BLaER1 (cell line): ENCODE measurements around the gene MPP3.

Experiments used
- H3K27ac ChIP-seq: shearing (Covaris generic); formaldehyde crosslinking; 2 replicates; pipeline ENCODE4 v1.8.1; 2022
- H3K27me3 ChIP-seq: shearing (Covaris generic); formaldehyde crosslinking; 2 replicates; pipeline ENCODE4 v1.8.1; 2022
- H3K36me3 ChIP-seq: shearing (Covaris generic); formaldehyde crosslinking; 2 replicates; pipeline ENCODE4 v1.8.1; 2022
- H3K4me1 ChIP-seq: shearing (Covaris generic); formaldehyde crosslinking; 2 replicates; pipeline ENCODE4 v1.8.1; 2022
- H3K4me2 ChIP-seq: shearing (Covaris generic); formaldehyde crosslinking; 2 replicates; pipeline ENCODE4 v1.8.1; 2022
- H3K4me3 ChIP-seq: shearing (Covaris generic); formaldehyde crosslinking; 2 replicates; pipeline ENCODE4 v1.8.1; 2022
- H3K9ac ChIP-seq: shearing (Covaris generic); formaldehyde crosslinking; 2 replicates; pipeline ENCODE4 v1.8.1; 2022
- H3K9me3 ChIP-seq: shearing (Covaris generic); formaldehyde crosslinking; 2 replicates; pipeline ENCODE4 v1.8.1; 2022
- H4K20me1 ChIP-seq: shearing (Covaris generic); formaldehyde crosslinking; 2 replicates; pipeline ENCODE4 v1.8.1; 2022
- Cebpa-rat ChIP-seq: shearing (Covaris generic); IDR thresholded peaks from 2 replicates; pipeline ENCODE4 v1.8.1; 2022

Gene MPP3

DNA sequence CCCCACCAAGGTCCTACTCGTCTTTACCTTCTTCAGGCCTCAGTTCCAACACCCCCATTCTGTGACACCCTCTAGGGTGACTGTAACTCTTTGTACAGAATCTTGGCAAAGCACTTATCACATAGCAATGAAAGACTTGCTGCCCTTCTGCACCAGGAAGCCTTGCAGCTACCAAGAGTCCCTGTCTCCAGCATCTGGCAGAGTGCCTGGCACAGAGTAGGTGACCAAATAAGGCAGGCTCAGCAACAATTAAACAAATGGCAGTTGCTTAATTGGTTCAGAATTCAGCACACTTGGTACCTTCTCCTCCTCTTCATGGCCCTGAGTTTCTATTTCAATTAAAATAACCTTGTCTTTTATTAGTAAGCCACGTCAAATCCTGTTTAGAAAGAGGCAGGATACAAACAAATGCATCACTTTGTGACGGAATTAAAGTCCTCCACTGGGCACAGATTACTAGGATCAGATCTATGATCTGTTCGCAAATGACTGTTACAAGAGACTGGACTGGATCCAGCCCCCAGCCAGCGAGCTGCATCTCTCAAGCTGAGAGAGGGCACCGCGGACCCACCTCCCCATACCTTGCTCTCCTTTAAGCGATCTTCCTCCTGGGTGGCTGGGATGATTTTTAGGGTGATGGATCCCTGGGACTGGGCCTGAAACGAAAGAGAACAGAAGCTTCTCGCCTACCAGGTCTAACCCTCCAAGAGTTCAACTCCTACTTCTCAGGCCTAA lies 9.4 kb downstream of the MPP3 start:
- H3K4me1 ChIP-seq, result no peaks in the 10 kb centered on the region
- no peak overlapping the region for H3K9ac ChIP-seq
- no peaks in the 10 kb centered on the region for H3K27me3 ChIP-seq
- no peak for TF ChIP-seq Cebpa-rat
- no peak overlapping the region for H3K4me2 ChIP-seq
- no peaks in the 10 kb centered on the region for H4K20me1 ChIP-seq
- no peaks in the 10 kb centered on the region for H3K9me3 ChIP-seq
- no peak overlapping the region for H3K27ac ChIP-seq
- H3K36me3 ChIP-seq, result peaks cover 19% of the 10 kb centered on the region; the same call in 1 of the 2 replicates
- no peak overlapping the region for H3K4me3 ChIP-seq

DNA sequence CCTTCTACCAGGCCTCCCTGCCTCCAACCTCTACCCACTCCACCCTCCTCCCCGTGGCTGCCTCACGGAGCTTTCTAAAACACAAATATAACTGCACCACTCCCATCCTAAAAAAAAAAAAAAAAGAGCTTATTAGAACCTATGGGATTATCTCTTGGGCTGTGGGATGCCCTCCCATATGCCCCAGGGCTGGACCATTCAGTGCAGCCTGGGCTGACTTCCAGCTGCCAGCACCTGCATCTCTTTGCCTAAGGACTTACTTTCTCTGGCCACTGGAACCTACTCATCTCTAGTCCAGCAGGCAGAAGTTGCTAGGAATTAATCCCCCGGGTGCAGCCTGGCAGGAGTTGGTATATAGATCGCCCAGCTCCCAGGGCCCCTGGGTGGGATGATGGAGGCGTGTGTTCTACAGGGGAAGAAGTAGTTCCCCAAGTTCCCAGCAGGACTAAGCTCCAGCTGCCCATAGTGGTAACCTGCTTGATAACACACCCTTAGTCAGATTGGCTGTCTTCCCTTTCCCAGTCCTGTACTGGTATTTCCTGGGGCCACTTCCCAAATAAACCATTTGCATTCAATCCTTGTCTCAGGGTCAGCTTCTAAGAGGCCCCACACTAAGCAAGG lies 10.3 kb downstream of the MPP3 start:
- Histone ChIP-seq H3K9me3 (no peaks in the 10 kb centered on the region), H4K20me1 (no peaks in the 10 kb centered on the region), H3K9ac (no peak overlapping the region), H3K27me3 (no peaks in the 10 kb centered on the region), H3K4me3 (no peak overlapping the region), H3K4me1 (no peaks in the 10 kb centered on the region), H3K36me3 (peaks cover 18% of the 10 kb centered on the region; the same call in 1 of the 2 replicates), H3K4me2 (no peak overlapping the region), H3K27ac (no peak overlapping the region)
- no peak for TF ChIP-seq Cebpa-rat

DNA sequence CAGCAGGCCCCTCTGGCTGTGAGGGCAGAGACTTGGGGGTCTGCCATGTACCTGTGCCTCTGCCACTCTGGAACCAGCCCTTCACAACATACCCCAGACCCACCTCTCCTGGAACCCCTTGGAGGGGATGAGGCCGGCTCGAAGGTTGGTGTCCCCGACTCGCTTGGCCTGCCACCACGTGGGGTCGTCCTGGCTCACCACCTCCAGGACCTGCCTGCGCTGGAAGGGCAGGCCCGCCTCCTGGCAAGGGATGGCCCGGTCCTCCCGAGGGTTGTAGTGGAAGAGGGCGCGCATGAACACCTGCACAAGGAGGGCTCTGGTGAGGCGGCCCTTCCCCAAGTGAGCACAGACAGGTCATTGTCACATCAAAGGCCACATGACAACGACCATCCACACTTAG lies 12.2 kb downstream of the MPP3 start:
- Histone ChIP-seq H3K9me3 (no peaks in the 10 kb centered on the region), H3K4me2 (no peak overlapping the region), H3K27ac (no peak overlapping the region), H3K9ac (no peak overlapping the region), H4K20me1 (no peaks in the 10 kb centered on the region), H3K4me1 (no peaks in the 10 kb centered on the region), H3K27me3 (no peaks in the 10 kb centered on the region), H3K36me3 (peaks cover 11% of the 10 kb centered on the region; the same call in 1 of the 2 replicates), H3K4me3 (no peak overlapping the region)
- no peak for TF ChIP-seq Cebpa-rat

DNA sequence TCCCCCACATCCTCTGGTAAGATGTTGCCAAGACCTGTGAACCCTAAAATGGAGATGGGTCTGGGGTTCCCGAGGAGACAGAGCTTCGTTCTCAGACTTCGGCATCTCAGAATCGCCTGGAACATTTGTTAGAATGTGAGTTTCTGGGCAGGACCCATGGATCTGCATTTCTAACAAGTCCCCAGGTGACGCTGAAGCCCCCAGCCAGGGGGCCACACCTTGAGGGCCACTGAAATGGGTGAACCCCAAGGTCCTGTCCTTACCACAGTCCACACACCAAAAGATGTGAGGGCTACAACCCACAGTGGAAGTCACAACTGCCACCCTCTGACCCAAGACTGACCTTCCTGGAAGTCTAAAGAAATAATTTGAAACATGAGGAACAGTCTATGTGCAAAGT lies 14.0 kb downstream of the MPP3 start:
- no peak overlapping the region for H3K4me2 ChIP-seq
- H3K9ac ChIP-seq, result no peak overlapping the region
- H3K27me3 ChIP-seq, result no peaks in the 10 kb centered on the region
- H3K27ac ChIP-seq, result no peak overlapping the region
- TF ChIP-seq Cebpa-rat, result no peak
- H4K20me1 ChIP-seq, result no peaks in the 10 kb centered on the region
- H3K4me3 ChIP-seq, result no peak overlapping the region
- H3K36me3 ChIP-seq, result peaks cover 6% of the 10 kb centered on the region; the same call in 1 of the 2 replicates
- no peaks in the 10 kb centered on the region for H3K9me3 ChIP-seq
- no peaks in the 10 kb centered on the region for H3K4me1 ChIP-seq

DNA sequence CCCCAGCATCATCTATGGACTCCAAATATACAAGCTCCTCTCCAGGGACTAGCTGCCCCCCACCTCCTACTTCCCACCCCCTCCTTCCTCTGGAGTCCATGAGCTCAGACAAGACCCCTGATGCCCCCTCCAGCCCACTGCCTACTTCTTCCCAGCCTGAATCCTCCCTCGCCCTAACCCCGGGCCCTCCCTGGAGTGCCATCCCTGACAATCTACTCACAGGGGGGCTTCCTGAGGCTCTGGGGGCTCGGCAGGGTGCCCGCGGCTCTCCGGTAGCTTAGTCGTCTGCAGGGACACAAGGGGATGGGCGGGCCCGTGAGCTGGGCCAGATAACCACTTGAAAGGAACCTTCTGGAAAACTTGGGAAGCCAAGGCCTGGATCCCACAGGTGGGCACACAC lies 15.1 kb downstream of the MPP3 start:
- Histone ChIP-seq H3K9ac (no peak overlapping the region), H3K36me3 (peaks cover 13% of the 10 kb centered on the region), H3K4me1 (no peaks in the 10 kb centered on the region), H3K9me3 (no peaks in the 10 kb centered on the region), H3K4me3 (no peak overlapping the region), H4K20me1 (no peaks in the 10 kb centered on the region), H3K27me3 (no peaks in the 10 kb centered on the region), H3K4me2 (no peak overlapping the region), H3K27ac (no peak overlapping the region)
- TF ChIP-seq Cebpa-rat, result no peak

DNA sequence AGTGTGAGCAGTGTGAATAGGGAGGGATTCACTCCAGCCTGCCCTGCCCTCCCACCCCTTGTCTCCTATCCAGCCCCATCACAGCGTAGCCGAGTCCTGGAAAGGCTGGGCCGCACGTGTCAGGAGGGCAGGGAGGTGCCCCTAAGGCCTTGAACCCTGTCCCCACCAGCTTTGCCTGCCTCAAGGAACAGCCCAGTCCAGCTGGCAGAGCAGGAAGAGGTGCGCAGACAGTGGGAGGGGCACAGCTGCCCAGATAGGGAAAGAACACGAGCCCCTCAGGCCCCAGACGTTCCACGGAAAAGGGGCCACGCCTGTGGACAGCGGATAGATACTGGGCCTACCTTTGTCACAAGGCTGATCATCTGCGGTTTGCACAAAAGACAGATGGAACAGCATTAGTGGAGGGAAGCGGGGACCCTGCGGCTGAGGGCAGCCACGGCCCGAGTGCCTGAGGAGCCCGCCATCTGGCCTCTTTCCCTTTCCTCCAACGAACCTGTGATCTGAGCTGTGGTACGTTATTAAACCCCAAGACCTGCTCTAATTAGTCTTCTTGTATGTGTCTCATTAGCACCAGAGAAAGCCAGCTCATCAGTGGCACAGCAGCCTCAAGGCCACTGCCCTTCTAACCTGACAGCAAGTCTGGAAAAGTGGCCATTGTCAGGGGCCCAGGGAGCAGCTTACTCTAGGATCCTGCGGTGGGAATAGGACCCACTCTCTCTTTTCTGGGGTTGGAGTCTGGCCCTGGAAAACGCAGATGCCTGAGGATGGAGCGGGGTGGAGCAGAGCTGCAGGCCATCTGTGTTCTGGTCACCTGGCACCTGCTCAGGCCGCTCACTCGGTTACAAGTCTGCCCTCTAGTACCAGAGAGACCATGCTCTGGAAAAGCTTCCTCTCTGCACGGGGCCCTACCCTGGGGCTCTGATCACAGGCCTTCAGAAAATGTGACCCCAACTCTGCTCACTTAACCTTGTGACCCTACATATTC lies 16.3 kb downstream of the MPP3 start:
- no peaks in the 10 kb centered on the region for H4K20me1 ChIP-seq
- H3K4me1 ChIP-seq, result no peaks in the 10 kb centered on the region
- H3K4me3 ChIP-seq, result no peak overlapping the region
- H3K27me3 ChIP-seq, result no peaks in the 10 kb centered on the region
- H3K36me3 ChIP-seq, result peaks cover 13% of the 10 kb centered on the region
- H3K9ac ChIP-seq, result no peak overlapping the region
- TF ChIP-seq Cebpa-rat, result no peak
- no peak overlapping the region for H3K27ac ChIP-seq
- no peaks in the 10 kb centered on the region for H3K9me3 ChIP-seq
- no peak overlapping the region for H3K4me2 ChIP-seq

DNA sequence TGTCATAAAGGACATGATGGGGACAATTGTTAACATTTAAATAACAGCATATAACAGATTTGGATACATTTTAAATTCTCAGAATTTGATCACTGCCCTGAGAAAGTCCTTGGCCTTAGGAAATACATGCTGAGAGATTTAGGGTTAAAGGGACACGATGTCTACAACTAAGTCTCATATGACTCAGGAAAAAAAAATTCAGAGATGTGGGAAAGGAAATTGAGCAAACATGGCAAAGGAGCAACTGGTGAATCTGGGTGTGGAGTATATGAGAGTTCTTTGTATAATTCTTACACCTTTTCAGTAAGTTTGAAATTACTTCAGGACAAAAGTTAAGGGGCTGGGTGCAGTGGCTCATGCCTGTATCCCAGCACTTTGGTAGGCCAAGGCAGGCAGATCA lies 18.2 kb downstream of the MPP3 start:
- H3K4me3 ChIP-seq, result no peak overlapping the region
- no peak for TF ChIP-seq Cebpa-rat
- no peaks in the 10 kb centered on the region for H3K9me3 ChIP-seq
- no peaks in the 10 kb centered on the region for H3K4me1 ChIP-seq
- peaks cover 8% of the 10 kb centered on the region for H3K36me3 ChIP-seq
- no peak overlapping the region for H3K4me2 ChIP-seq
- H3K9ac ChIP-seq, result no peak overlapping the region
- no peaks in the 10 kb centered on the region for H3K27me3 ChIP-seq
- H3K27ac ChIP-seq, result no peak overlapping the region
- no peaks in the 10 kb centered on the region for H4K20me1 ChIP-seq

DNA sequence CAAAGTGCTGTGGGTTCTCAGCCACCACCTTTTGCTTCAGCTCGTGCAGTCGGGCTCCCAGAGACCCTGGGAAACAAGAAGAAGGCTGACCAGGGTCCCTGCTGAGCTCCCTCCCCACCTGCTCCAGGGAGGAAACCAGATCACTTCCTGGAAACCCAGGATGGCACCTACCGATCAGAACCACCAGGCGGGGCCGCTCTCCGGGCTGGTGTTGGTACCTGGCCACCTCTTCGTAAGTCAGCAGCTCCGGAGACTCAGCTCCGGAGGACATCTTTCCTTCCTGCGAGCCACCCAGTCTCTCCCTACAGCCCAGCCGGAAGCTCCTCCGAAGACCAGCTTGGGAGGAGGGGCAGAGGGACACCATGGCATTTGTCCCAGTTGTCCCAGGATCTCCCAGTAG lies 18.9 kb downstream of the MPP3 start:
- Histone ChIP-seq H3K27me3 (no peaks in the 10 kb centered on the region), H3K27ac (no peak overlapping the region), H3K9ac (no peak overlapping the region)

DNA sequence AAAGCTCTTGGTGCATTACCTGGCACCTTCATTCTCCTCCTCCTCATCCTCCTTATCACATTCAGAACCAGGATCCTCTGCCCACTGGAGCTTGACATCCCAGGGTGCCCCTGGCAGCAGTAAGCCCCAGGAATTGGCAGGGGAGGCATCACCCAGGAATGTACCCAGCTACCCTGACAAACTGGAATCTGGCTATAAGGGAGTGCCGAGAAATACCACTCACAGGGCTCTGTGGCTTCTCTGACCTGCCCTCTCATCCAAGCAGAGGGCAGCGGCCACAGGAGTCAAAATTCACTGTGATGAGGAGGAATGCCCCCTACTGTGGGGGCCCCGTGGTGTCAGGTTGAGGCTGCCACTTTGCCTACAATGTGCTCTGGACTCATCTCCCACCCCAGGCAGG lies 19.6 kb downstream of the MPP3 start:
- H4K20me1 ChIP-seq, result no peaks in the 10 kb centered on the region
- TF ChIP-seq Cebpa-rat, result no peak
- H3K27me3 ChIP-seq, result no peaks in the 10 kb centered on the region
- H3K36me3 ChIP-seq, result peaks cover 8% of the 10 kb centered on the region
- no peaks in the 10 kb centered on the region for H3K4me1 ChIP-seq
- H3K9me3 ChIP-seq, result no peaks in the 10 kb centered on the region
- H3K27ac ChIP-seq, result no peak overlapping the region
- no peak overlapping the region for H3K4me2 ChIP-seq
- H3K4me3 ChIP-seq, result no peak overlapping the region
- no peak overlapping the region for H3K9ac ChIP-seq

More for the DNA sequence above, 18.9 kb downstream of the MPP3 start:
- Histone ChIP-seq H4K20me1 (no peaks in the 10 kb centered on the region), H3K4me1 (no peaks in the 10 kb centered on the region), H3K4me3 (no peak overlapping the region), H3K36me3 (peaks cover 8% of the 10 kb centered on the region), H3K9me3 (no peaks in the 10 kb centered on the region), H3K4me2 (no peak overlapping the region)
- TF ChIP-seq Cebpa-rat, result no peak
